Keratinocyte (primary cell): Measurements from ENCODE around the gene BTBD8. TPM values are rescaled to one million over a fixed set of nuclear protein-coding genes. Genes with fewer than 3 reads are reported as not detected.

Source experiments
- DNase-seq: peaks from one replicate; pipeline ENCODE4 v3.0.0-alpha.2; 2011; ENCODE audit warnings: low read depth, missing footprints, low spot score
- FAIRE-seq: peaks from 2 replicates; lab custom pipeline; 2011; peaks lifted over from hg19 to GRCh38; lab: Jason Lieb, UNC
- H2AFZ ChIP-seq: 2 replicates; pipeline ENCODE4 v1.6.0; 2012; ENCODE audit warnings: low read length, control low read depth, inconsistent platforms; ENCODE audit not compliant: control insufficient read depth
- H3K27ac ChIP-seq: 2 replicates; pipeline ENCODE4 v1.5.1; 2011; ENCODE audit warnings: low read length; ENCODE audit not compliant: control insufficient read depth, insufficient read depth
- H3K27me3 ChIP-seq: 3 replicates; pipeline ENCODE4 v1.6.0; 2011; ENCODE audit warnings: low read length; ENCODE audit not compliant: control insufficient read depth, insufficient read depth; ENCODE audit errors: extremely low read depth
- H3K36me3 ChIP-seq, 2 experiments: 2 replicates in 1 of 2; 3 replicates in 1 of 2; pipeline ENCODE4 v1.5.1; 2011; ENCODE audit warnings: low read length in 2 of 2, mild to moderate bottlenecking in 1 of 2; ENCODE audit not compliant: control insufficient read depth in 2 of 2, insufficient read depth in 2 of 2; ENCODE audit errors: extremely low read depth in 1 of 2
- H3K4me1 ChIP-seq: 3 replicates; pipeline ENCODE4 v1.5.1; 2011; ENCODE audit warnings: low read length; ENCODE audit not compliant: control insufficient read depth, insufficient read depth; ENCODE audit errors: extremely low read depth
- H3K4me2 ChIP-seq: 3 replicates; pipeline ENCODE4 v1.6.0; 2011; ENCODE audit warnings: low read depth, low read length; ENCODE audit not compliant: control insufficient read depth, insufficient read depth; ENCODE audit errors: extremely low read depth
- H3K4me3 ChIP-seq, 3 experiments: fragments of 200-600 bp in 1 of 3; sonication (generic) in 1 of 3; 2 replicates in 2 of 3; 3 replicates in 1 of 3; pipeline ENCODE4 v1.5.1; 2011 to 2016; ENCODE audit warnings: low read length in 3 of 3, mild to moderate bottlenecking in 3 of 3, control low read depth in 2 of 3, inconsistent platforms in 1 of 3, low read depth in 1 of 3, mixed read lengths in 1 of 3, mixed run types in 1 of 3, moderate library complexity in 1 of 3; ENCODE audit not compliant: control insufficient read depth in 2 of 3, insufficient read depth in 2 of 3; ENCODE audit errors: extremely low read depth in 1 of 3
- H3K79me2 ChIP-seq: 2 replicates; pipeline ENCODE4 v1.6.0; 2012; ENCODE audit warnings: low read length; ENCODE audit not compliant: control insufficient read depth, insufficient read depth
- H3K9ac ChIP-seq: 3 replicates; pipeline ENCODE4 v1.6.0; 2011; ENCODE audit warnings: low read length; ENCODE audit not compliant: control insufficient read depth, insufficient read depth; ENCODE audit errors: extremely low read depth
- H3K9me1 ChIP-seq: 3 replicates; pipeline ENCODE4 v1.6.0; 2011; ENCODE audit warnings: low read length; ENCODE audit not compliant: control insufficient read depth, insufficient read depth; ENCODE audit errors: extremely low read depth
- H3K9me3 ChIP-seq: 2 replicates; pipeline ENCODE4 v1.5.1; 2012; ENCODE audit warnings: low read depth, low read length; ENCODE audit not compliant: control insufficient read depth
- H4K20me1 ChIP-seq: 3 replicates; pipeline ENCODE4 v1.6.0; 2011; ENCODE audit warnings: low read length; ENCODE audit not compliant: control insufficient read depth, insufficient read depth; ENCODE audit errors: extremely low read depth
- EZH2 ChIP-seq: IDR thresholded peaks from one replicate; pipeline ENCODE4 v1.6.1; 2012; ENCODE audit warnings: inconsistent platforms, mild to moderate bottlenecking, low read length, moderate library complexity
- dilution Hi-C: fragments of 300-500 bp; cut with MboI; formaldehyde crosslinking; loops from one replicate; pipeline ENCODE4 v1.7.0; 2020; ENCODE audit warnings: low sequenced_read_pairs; ENCODE audit not compliant: extremely low pct_ligation_motif_present
- polyA plus RNA-seq, 5 experiments: library from polyadenylated mRNA; depleted of rRNA in 3 of 5; stranded (reverse) in 3 of 5; stranded (forward) in 1 of 5; unstranded in 1 of 5; fragments of >200 nt; gene quantifications; 1 replicate in 1 of 5; 2 replicates in 3 of 5; 3 replicates in 1 of 5; pipeline versions ENCODE4 v1.2.1 to v1.2.3, GENCODE V29; 2011 to 2012; ENCODE audit warnings: missing spikeins in 2 of 5, low read depth in 1 of 5, low replicate concordance in 1 of 5
- TF ChIP-seq, protein P1 (sequence below), 3 experiments: IDR thresholded peaks in 1 of 3; conservative IDR thresholded peaks in 1 of 3; optimal IDR thresholded peaks in 1 of 3; 2 replicates in 2 of 3; 3 replicates in 1 of 3; pipeline versions ENCODE3 to v1.5.1; 2011; ENCODE audit warnings: low read length in 3 of 3, mild to moderate bottlenecking in 3 of 3, moderate library complexity in 2 of 3, control low read depth in 1 of 3, inconsistent platforms in 1 of 3; ENCODE audit not compliant: insufficient read depth in 2 of 3; ENCODE audit errors: extremely low read depth in 1 of 3

The BTBD8 gene
- polyA plus RNA-seq, 1 donor (not counting 4 experiments of a cell fraction or from before 2014, with no cell fraction given), result 1.4 TPM

DNA sequence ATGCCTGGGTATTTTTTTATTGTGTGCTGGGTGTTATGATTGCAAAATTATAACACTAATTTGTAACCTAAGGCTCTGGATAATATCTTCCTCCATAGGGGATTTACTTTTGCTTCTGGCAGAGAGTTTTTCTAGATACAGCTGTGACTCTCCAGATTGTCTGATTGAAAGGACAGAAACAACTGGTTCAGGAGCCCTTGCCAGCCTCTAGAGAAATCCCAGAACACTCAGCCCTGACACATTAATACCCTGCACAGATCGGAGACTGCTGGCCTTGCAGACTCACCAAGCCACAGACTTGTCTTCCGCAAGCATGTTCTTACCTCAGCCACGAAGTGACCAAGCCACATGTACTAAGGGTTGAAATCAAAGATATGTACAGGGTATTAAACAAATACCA is 148.3 kb downstream of the BTBD8 start:
- no peak for TF ChIP-seq EZH2
- TF ChIP-seq, protein P1, sequence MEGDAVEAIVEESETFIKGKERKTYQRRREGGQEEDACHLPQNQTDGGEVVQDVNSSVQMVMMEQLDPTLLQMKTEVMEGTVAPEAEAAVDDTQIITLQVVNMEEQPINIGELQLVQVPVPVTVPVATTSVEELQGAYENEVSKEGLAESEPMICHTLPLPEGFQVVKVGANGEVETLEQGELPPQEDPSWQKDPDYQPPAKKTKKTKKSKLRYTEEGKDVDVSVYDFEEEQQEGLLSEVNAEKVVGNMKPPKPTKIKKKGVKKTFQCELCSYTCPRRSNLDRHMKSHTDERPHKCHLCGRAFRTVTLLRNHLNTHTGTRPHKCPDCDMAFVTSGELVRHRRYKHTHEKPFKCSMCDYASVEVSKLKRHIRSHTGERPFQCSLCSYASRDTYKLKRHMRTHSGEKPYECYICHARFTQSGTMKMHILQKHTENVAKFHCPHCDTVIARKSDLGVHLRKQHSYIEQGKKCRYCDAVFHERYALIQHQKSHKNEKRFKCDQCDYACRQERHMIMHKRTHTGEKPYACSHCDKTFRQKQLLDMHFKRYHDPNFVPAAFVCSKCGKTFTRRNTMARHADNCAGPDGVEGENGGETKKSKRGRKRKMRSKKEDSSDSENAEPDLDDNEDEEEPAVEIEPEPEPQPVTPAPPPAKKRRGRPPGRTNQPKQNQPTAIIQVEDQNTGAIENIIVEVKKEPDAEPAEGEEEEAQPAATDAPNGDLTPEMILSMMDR (optimal IDR thresholded peaks at IDR 0.05 in 1 of 3, IDR thresholded peaks at IDR 0.05 in 1 of 3, conservative IDR thresholded peaks at IDR 0.05 in 1 of 3; ENCODE audit: extremely low read depth in 1 of 3, insufficient read depth in 2 of 3, low read length in 3 of 3), result no peak
- no peak overlapping the region for H3K27ac ChIP-seq

GRCh38 chr1:92230736-92231135 is 150.6 kb downstream of the BTBD8 start:
- Histone ChIP-seq H3K9me3 (no peaks in the 10 kb centered on the region), H3K79me2 (no peaks in the 10 kb centered on the region), H3K9me1 (no peaks in the 10 kb centered on the region), H3K36me3 (no peaks in the 10 kb centered on the region), H3K9ac (no peak overlapping the region), H4K20me1 (no peaks in the 10 kb centered on the region), H3K27me3 (no peaks in the 10 kb centered on the region), H3K4me3 (no peak overlapping the region), H2AFZ (no peak overlapping the region), H3K4me2 (no peak overlapping the region), H3K27ac (no peak overlapping the region), H3K4me1 (no peaks in the 10 kb centered on the region)
- dilution Hi-C loops, result no loop called here
- FAIRE-seq (no peak), DNase-seq (no peak)
- TF ChIP-seq EZH2, result no peak
- TF ChIP-seq, protein P1 (optimal IDR thresholded peaks at IDR 0.05 in 1 of 3, IDR thresholded peaks at IDR 0.05 in 1 of 3, conservative IDR thresholded peaks at IDR 0.05 in 1 of 3; ENCODE audit: extremely low read depth in 1 of 3, insufficient read depth in 2 of 3, low read length in 3 of 3), result no peak

More for the DNA sequence above, 148.3 kb downstream of the BTBD8 start:
- Histone ChIP-seq H3K4me3 (no peak overlapping the region), H2AFZ (no peak overlapping the region), H3K4me1 (no peaks in the 10 kb centered on the region), H3K79me2 (no peaks in the 10 kb centered on the region), H3K9me3 (no peaks in the 10 kb centered on the region), H3K36me3 (no peaks in the 10 kb centered on the region), H4K20me1 (no peaks in the 10 kb centered on the region), H3K27me3 (no peaks in the 10 kb centered on the region), H3K9ac (no peak overlapping the region), H3K4me2 (no peak overlapping the region), H3K9me1 (no peaks in the 10 kb centered on the region)
- DNase-seq, result no peak
- dilution Hi-C loops, result no loop called here
- FAIRE-seq, result no peak

Other genes with a start within 250 kb of the BTBD8 start
- gene TGFBR3, start 194.2 kb upstream of the BTBD8 start, polyA plus RNA-seq, result 0.66 to 1.2 TPM (median 0.99 TPM) in 3 replicates
- not detected in 3 replicates for gene BRDT, start 130.9 kb upstream of the BTBD8 start, polyA plus RNA-seq
- gene EPHX4, start 50.4 kb upstream of the BTBD8 start, polyA plus RNA-seq, result 1.4 to 3.4 TPM (median 3.0 TPM) in 3 replicates
- 0.06 to 0.89 TPM (median 0.33 TPM) in 3 replicates for gene SETSIP, start 4.9 kb upstream of the BTBD8 start, polyA plus RNA-seq
- gene C1orf146, start 137.6 kb downstream of the BTBD8 start, polyA plus RNA-seq, result not detected in 3 replicates
- 5.3 to 11.3 TPM (median 5.4 TPM) in 3 replicates for gene GLMN, start 218.6 kb downstream of the BTBD8 start, polyA plus RNA-seq
- 12.2 to 21.5 TPM (median 12.5 TPM) in 3 replicates for gene RPAP2, start 218.7 kb downstream of the BTBD8 start, polyA plus RNA-seq